ENCODE measurements around the gene MLLT10.
A peak's percentile ranks its signal among the peaks of the same experiment; 100 is the strongest.

The MLLT10 gene

DNA sequence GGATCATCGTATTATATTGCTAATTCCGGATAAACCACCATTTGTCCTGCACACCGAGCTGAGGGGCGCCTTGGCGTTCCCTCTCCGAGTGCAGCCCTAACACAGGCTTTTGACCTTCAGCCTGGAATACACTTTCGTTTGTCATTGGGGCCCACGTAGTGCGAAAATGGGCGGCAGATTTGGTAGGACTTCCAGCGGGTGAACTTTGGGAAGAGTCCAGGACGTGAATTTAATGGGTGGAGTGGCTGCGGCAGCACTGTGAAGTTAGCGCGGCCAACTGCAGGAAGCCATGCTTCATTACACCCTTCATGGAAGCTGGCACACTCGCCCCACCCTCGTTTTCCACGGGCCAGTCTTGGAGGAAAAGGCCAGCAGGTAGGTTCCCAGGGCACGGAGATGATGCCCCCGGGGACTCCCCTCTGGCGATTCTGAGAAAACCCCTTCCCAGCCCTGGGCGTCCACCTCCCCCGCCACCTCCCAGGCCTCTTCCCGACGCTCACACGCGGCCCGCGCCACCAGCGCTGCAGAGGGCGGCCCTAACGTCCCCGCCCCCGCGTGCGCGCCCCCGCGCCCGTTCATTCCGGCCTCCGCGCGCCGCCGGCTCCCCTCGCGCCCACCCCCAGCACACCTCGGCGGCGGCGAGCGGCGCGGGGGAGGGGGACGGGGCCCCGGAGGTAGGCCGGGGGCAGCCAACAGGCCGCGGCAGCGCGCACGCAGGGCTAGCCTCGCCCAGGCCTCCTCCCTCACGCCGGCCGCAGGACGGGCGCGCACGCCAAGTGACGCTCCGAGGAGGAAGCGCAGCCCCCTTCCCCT is at the start of gene MLLT10:
MLLT10 (plus strand) TSS at position 766 of the 813 bp plus-strand sequence. CDS start 413 bp downstream, outside the sequence.
- DNase-seq, result peak; percentile 80 to 92

DNA sequence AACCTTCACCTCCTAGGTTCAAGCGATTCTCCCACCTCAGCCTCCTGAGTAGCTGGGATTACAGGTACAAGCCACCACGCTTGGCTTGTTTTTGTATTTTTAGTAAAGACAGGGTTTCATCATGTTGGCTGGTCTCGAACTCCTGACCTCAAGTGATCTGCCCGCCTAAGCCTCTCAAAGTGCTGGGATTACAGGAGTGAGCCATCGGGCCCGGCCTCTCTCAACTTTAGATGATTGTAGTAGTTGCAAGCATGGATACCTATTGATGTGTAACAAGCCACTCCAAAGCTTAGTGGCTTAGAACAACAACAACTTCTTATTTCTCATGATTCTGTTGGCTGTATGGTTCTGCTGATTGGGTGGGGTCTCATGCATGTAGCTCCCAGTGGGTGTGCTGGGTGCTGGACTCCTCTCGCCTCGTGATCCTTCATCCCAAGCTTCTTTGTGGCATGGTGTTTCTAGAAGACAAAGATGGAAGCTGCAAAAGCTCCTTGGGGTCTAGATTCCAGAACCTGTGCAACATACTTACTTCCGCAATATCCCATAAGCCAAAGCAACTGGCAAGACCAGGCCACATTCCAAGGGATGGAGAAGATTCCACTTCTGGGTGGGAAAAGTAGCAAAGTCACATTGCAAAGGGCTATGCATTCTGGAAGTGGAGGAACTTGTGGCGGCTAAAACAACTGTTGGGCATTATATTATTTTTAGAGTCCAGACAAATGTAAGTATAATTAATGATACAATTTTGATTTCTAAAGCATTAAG is 46.4 kb upstream of the MLLT10 start:
- DNase-seq, result no peak

DNA sequence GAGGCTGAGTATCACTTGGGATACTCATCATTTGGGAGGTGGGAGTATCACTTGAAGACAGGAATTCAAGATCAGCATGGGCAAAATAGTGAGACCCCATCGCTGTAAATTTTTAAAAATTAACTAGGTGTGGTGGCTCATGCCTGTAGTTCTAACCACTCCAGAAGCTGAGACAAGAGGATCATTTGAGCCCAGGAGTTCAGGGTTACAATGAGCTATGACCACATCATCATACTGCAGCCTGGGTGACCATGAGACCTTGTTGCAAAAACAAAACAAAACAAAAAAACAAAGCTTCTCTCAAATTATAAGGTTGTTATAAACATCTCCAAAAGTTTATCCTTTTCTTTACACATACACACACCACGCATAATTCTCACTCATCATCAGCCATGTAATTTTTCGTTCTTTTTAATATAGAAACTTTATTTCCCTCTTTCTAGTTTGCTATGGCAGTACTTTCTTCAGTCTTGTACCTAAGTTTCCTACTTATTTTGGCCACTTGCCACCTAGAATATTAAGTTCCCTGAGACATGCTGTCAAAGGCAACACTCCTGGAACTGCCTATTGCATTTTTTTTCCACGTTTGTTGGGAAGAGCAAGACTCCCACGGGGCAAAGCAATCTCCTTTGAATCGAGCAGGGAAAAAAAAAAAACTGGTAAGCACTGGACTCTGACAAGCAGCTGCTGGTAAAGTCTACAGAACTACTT is 45.6 kb upstream of the MLLT10 start:
- DNase-seq, result no peak

DNA sequence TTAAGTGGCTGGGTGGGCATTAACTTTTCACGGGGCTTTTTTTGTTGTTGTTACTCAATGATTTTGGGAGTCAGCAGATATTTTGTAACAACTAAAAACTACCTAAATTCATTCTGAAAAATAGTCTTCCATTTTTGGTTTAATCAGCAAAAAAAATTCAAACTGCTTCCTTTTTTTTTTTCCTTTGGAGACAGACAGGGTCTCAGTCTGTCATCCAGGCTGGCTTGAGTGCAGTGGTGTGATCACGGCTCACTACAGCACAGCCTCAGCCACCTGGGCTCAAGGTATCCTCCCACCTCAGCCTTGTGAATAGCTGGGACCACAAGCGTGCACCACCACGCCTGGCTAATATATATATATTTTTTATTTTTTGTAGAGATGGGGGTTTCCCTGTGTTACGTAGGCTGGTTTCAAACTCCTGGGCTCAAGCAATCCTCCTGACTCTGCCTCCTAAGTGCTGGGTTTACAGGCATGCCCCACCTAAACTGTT is 45.0 kb upstream of the MLLT10 start:
- no peak for DNase-seq

DNA sequence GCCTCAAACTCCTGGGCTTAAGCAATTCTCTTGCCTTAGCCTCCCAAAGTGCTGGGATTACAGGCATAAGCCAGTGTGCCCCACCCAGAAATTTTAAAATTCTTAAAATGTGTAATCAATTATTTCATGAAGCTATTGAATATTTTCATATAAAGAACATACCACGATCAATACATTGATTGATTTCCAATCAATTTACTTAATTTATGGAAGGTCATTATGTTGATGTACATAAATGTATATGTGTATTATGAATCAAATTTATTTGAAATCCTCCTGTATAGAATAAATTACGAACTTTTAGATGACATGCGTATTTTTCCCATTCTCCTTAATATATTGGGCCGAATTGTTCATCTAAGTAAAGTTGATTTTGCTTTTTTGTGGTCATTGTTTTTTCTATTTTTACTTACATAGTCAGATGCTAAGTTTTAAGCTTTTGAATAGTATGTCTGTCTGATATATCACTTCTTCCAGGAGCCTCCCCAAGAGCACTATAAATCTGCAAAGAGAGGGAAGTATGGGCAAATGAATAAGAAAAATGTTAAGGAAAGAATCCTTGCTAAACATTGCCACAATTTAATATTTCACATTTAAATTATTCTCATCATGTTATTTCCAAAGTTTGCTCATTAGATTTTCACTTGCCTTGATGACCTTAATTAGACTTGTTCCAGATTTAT is 43.9 kb upstream of the MLLT10 start:
- no peak for DNase-seq

DNA sequence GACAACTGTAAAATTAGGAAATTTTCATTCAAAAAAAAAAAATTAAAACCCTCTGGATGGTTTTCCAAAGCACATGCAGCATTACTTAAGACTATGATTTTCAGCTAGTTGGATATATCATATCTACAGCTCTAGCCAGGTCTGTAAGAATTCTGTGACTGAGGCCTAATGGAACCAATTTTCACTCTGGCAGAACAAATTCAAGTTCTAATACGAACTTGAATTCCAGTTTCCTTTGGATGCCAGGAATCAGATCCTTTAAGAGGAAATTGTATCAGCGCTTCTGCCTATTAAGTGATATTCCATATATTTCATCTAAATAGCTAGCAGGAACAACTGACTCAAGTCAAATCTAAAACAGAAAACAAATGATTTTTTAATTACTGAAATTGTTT is 43.3 kb upstream of the MLLT10 start:
- no peak for DNase-seq

DNA sequence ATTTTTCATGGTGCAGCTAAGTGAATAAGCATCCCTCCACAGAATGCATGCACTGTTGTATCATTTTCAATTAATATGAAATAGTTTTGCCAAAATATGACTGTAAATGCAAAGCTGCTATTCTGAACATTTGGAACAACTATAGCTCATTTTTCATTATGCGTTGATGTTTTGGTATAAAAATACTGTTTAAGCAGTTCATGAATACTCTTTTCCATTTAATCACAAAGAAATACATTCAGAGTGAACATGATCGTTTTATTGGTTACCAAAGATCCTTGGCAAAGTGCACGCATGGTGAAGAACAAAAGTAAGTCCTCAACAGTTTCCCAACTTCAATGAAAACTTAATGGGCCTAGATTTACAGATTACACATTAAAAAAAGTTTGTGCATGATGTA is 41.6 kb upstream of the MLLT10 start:
- no peak for DNase-seq

DNA sequence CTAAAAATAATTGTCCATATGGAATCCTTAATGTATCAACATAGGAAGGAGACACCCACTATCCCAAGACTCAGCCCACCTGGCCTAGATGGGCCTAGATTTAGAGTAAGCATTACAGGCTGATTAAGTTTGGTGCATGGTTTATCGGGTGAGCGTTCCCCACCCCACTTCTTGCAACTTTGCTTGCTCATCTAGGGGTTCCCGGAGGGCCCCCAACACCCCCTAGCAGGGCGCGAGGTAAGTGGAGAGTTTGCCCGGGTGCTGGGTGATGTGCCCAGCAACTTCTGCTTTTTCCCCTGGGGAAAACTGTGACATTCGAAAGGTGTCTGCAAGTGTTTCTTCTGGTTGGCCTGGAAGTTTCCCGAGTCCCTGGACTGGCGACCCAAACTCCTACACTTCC is 40.2 kb upstream of the MLLT10 start:
- no peak for DNase-seq

DNA sequence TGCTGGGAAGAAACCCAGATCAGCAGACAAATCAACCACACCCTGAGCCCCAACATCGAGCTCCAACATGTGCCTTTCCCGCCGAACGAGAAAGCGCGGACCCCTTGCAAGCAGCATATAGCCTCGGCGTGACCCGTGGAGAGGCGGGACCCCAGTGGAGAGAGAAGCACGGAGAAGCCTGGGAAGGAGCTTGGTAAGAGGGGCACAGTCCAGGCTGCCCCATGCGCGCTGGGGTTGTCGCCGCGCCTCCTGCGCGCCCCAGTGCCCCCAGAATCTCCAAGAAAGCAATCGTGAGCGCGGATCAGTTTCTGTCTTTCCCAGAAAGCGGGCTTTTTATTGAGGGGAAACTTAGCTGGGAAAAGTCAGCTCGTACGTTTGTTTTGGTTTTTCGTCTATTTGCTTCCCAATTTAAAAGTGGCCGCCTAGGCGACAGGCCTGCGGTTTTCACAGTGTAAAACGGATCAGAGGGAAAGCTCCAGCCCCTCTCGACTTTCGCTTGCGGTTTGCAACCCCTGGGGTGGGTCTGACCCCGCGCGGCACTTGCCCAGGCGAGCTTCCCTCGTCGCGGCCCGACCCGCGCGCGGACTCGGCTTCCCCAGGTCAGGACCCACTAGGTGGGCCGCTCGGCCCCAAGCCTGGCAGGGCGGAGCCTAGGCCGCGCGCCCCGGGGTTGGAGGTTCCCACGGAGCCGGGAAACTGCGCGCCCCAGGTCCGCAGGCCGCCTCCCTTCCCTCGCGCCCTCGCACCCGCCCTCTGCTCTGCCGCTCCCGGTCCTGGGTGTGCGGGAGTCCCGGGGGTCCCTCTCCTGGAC is 39.6 kb upstream of the MLLT10 start:
- DNase-seq, result no peak

DNA sequence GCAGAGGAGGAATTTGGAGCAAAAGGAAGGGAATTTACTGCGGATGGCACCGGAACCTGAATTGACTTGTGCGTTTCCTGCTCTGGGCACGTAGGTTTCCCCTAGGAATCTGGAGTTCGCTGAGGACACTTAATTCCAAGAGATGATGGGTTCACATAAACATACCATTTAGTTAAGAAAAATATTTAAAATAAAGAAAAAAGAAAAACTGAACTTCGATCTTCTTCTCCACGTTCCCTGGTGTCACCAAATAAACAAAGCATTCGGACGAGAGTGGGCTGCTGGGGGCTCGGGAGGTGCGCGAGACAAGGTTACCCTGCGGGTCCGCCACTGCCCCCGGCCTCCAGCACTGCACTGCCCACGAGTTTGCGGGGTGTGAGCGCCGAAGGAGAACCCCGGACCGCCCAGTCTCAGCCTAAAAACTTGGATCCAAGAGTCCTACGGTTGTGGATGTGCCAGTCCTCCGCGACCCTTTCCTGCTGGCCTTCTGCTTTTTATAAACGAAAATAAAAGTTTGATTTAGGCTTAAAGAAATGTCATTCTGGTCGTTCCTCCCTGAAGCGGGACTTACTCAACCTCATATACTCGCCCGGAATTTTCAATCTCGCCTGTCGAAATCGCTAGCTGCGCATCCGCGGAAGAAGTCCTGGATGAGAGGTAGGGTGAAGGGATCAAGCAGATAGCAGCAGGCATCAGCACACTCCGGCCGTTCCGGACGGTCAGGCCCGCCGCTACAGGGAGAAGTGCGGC is 38.9 kb upstream of the MLLT10 start:
- no peak for DNase-seq

DNA sequence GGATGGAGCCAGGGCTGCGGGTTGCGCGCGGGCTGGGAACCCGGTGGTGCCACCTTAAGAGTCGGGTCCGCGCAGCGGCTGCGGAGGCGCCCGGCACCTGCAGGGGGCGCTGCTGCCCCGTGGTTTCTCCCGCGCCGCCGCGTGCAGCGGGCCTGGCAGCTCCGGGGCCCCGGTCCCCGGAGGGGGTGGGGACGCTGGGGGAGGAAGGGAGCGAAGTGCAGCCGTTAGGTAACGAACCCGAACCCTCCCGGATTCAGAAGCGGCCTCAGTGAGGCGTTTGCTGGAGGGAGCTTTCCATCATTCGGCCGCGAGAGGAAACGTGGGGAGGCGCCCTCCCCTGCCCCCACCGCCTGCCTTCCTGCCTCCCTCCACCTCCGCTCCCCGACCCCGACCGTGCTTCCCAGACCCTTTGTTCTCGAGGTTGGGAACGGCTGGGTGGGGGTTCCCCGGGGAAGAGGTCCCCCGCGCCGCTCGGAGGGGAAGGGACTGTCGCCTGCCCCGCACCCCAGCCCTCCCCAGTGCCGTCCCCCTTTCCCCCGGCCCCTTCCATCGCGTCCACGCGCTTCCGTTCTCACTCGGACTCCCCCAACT is 38.2 kb upstream of the MLLT10 start:
- peak; percentile 30 to 75 for DNase-seq

DNA sequence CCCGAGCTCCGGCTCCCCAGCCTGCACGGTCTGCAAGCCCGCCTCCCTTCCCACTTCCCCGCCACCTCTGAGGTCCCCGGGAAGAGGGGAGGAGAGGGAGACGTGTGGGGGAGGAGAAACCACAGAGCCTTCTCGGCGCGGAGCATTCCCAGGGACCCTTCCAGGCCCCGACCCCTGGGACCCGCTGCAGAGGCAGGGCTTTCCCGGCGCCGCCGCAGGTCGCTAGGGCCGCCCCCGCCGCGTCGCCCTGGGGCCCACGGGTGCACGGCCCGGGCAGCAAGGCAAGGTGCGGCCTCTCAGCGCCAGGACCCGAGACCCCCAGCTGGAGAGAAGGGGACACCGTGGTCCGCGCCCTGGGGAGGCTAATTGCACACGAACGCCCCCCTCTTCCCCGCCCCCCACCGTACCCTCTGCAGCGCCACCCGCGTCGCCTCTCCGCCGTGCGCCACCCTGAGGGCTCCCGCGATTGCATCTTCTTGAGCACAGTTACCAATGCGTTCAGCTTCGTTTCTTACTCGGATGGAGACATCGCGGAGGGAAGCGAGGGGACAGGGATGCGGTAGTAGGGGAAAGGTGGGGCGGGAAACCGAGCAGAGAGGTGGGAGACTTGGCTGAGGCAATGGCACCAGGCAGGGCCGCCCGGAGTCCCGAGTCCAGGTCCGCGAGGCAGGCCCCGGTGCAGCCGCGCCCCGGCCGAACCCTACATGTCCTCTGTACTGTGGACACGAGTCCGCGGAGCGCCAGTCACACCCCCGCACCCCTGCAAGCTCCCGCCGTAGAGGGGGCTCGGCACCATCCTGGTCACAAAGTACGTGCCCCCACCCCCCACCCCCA is 37.5 kb upstream of the MLLT10 start:
- DNase-seq, result peak in 1 of 2 donors; percentile 63

DNA sequence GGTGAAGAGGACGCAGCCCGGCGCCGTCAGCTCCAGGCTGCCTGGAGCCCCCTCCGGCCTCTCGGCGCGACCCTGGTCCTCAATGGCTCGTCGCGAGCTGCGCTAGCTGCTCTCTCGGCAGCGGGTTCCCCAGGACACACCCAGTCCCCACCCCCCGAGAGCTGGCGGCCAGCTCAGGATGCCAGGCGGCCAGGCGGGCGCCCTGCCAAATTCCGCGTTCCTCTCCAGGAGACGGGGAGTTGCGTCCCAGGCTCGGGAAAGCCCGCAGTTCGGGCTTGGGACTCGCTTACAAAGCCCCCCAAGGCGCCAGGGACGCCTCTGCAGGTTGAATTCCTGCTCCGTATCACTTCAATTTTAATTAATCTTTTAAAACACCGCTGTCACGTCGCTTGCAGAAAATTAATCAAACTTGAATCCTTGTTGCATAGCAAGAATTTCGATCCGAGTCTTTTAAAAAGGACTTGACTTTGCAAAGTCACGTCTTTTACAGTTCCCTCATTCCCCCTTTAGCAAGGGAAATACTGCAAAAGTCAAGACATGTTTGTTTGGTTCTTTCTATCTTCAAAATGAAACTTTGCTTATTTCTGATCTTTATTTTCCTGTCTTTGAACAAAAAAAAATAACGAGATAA is 36.7 kb upstream of the MLLT10 start:
- peak in 1 of 2 donors; percentile 39 for DNase-seq

DNA sequence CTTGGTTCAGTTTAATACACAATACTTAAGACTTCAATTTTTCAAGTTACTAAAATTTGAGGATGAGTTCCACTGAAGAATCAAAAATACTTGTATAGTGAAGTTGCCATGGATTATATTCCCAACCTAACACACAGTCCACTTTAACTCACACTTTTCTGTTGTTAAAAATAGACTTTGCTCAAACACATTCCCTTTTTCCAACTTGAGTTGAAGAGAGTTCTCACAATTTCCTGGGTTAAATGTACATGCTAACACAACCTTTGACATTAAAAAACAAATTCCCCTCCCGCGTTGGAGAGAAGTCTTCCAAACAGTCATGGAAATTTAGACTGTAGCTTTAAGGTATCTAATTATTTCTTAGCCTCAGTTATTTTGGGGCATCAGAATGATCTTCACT is 35.7 kb upstream of the MLLT10 start:
- DNase-seq, result no peak

DNA sequence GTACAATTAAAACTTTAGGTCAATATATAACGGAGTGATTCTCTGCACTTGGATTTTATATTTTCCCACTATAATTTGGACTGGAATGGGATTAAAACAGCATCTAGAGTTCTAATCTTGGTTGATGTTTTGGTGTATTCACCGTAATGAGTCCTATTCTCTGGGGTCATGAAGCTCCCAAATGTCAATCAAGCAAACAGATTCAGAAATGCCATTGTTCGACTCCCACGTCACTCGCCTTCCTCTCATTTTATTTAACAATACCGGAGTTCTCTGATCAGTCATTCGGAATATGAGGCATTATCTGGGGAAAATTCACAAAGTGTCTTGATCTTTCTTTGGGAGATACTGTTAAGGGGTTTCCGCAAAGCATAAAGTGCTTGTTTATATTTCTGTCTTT is 35.0 kb upstream of the MLLT10 start:
- no peak for DNase-seq

DNA sequence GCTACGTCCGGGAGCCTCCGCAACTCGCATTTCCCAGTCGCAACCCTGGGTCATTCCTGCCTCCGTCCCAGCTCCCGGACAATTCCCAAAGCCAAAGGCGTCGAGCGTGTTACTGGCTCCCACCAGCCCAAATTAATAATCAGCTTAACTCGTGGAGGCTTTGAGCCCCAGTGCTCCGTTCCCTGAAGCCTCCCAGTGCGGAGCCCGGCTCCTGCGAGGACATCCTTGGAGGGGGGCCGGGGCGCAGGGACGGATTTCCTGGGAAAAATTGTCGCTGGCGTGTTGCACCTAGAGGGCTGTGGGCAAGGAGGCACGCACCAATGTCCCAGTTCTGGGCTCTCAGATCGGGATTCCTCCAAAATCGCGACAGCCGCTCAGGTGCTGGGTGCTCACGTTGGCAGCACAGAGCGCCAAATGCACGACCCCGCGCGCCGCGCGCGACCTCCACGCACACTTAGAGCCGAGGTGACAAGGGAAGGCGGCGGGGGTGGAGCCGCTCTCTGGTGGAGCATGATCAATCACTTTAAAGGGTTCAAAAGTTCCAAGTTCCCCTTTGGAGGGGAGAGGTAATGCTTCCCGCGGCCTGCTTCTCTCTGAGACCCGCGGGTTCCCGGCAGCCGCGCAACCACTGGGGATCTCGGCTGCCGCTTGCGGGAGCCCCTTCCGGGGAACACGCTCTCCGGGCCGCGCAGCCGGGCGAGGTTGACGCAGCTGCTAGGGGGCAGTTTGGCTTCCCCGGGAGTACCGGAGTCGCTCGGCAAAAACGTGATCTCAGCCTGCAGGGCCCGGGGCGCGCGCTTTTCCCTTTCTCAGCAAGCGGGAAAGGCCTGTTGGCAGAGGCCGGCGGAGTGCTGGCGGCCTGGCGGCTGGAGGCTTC is 34.1 kb upstream of the MLLT10 start:
- no peak for DNase-seq

DNA sequence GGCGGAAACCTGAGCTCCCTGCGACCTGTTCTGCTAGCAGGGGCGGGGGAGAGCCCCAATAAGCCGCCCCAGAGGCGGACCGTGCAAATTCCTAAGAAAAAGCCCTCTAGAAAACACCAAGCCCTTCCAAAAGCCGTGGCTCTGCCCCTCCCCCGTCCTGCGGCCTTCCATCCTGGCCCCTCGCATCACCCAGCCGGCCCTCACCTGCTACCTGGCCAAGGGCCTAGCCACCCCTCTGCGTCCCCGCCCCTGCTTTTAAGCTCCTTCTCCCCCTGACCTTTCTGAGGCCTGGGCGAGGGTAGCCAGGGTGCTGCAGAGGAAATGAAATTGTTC is 33.5 kb upstream of the MLLT10 start:
- no peak for DNase-seq

DNA sequence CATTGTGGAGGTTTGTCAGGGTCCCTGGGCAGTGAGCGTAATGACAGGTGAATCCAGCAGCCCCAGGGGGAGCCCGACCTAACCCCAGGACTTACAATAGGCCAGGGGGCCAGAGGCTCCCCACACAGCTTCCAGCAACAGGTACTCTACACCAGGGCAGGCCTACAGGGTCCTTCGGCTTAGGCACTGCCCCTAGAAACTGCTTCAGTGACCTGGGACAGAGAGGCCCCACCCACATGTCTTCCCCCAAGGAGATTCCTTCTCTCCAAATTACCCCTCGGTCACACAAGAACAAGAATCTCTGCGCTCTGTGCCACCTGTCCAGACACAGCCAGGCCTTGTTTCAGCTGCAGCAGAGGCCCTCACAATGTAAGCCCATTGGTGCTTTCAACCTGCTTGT is 32.9 kb upstream of the MLLT10 start:
- no peak for DNase-seq

All from bone marrow (tissue), 2 donors.